Chondrocyte (in vitro differentiated cells): ENCODE results near the gene GALC. TPM values are rescaled to one million over a fixed set of nuclear protein-coding genes. Genes with fewer than 3 reads are reported as not detected.
A peak's percentile ranks its signal among the peaks of the same experiment; 100 is the strongest.

Source experiments
- DNase-seq: peaks from one replicate; pipeline ENCODE4 v3.0.0; 2021; ENCODE audit warnings: mixed read lengths, low spot score
- H3K27ac Mint-ChIP-seq: one replicate; pipeline ENCODE4 v1.8.0; 2021; ENCODE audit warnings: mild to moderate bottlenecking, moderate library complexity, mixed read lengths; ENCODE audit not compliant: unreplicated experiment
- H3K27me3 Mint-ChIP-seq: 2 replicates; pipeline ENCODE4 v1.8.0; 2021; ENCODE audit warnings: low read depth, mixed read lengths
- H3K36me3 Mint-ChIP-seq: 2 replicates; pipeline ENCODE4 v1.8.0; 2021; ENCODE audit warnings: low read depth, mixed read lengths
- H3K4me1 Mint-ChIP-seq: 2 replicates; pipeline ENCODE4 v1.8.0; 2021; ENCODE audit warnings: low read depth, mild to moderate bottlenecking, mixed read lengths
- H3K4me3 Mint-ChIP-seq: one replicate; pipeline ENCODE4 v1.8.0; 2021; ENCODE audit warnings: mild to moderate bottlenecking, moderate library complexity, mixed read lengths; ENCODE audit not compliant: unreplicated experiment
- H3K9me3 Mint-ChIP-seq: 2 replicates; pipeline ENCODE4 v1.8.0; 2021; ENCODE audit warnings: low read depth, mixed read lengths
- total RNA-seq: library from RNA; stranded (reverse); gene quantifications from 3 replicates; pipeline ENCODE4 v1.2.1, GENCODE V29; 2021
- TF ChIP-seq, protein P1 (sequence below): fragments of 200-600 bp; sonication (generic); IDR thresholded peaks from 2 replicates; pipeline ENCODE4 v1.5.0; 2021; ENCODE audit warnings: antibody characterized with exemption, mild to moderate bottlenecking, moderate library complexity

The GALC gene
- total RNA-seq, 1 donor from 2014 or later = 12.3 TPM

DNA sequence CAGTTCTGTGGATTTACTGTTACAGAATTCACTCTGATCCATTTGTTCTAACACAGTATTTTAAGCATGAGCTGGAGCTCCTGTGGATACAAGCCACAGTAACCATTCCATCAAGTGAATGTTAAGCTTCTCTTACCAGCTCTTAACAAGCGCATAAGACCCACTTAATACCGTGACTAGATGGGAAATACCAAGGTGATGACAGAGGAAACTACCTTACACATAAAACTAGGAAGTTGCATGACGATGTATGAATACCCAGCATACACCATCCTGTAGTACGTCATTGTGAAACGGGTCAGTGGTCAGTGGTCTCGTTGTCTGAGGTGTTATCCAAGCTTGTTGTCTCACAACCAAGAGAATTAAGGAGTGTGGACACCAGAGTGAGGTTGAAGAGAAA lies 2.0 kb upstream of the GALC start:
- DNase-seq = no peak
- H3K4me1 Mint-ChIP-seq = peaks cover 35% of the 10 kb centered on the region

DNA sequence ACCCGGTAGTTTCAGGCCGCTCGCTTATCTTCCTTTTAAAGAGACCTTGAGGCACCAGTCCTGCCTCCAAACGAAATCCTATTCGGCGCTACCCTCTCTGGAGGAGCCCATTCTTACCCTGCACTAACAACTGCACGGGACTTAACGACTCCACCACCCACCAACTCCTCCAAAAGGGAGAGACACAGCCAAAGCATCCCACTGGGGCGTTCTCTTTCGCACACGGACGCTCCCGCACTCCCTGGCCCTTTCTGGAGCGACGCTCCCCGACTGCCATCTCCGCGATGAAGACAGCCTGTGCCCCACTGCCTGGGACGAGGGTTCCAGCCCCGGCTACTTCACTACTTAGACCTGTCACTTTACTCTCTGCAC lies 650 bp downstream of the GALC start:
- no peaks in the 10 kb centered on the region for H3K27me3 Mint-ChIP-seq
- peak overlapping the region; percentile 88 for H3K4me3 Mint-ChIP-seq
- H3K9me3 Mint-ChIP-seq = no peaks in the 10 kb centered on the region
- no peak for DNase-seq
- H3K4me1 Mint-ChIP-seq = peaks cover 35% of the 10 kb centered on the region
- H3K36me3 Mint-ChIP-seq = no peaks in the 10 kb centered on the region
- H3K27ac Mint-ChIP-seq = peak overlapping the region; percentile 91
- TF ChIP-seq, protein P1, sequence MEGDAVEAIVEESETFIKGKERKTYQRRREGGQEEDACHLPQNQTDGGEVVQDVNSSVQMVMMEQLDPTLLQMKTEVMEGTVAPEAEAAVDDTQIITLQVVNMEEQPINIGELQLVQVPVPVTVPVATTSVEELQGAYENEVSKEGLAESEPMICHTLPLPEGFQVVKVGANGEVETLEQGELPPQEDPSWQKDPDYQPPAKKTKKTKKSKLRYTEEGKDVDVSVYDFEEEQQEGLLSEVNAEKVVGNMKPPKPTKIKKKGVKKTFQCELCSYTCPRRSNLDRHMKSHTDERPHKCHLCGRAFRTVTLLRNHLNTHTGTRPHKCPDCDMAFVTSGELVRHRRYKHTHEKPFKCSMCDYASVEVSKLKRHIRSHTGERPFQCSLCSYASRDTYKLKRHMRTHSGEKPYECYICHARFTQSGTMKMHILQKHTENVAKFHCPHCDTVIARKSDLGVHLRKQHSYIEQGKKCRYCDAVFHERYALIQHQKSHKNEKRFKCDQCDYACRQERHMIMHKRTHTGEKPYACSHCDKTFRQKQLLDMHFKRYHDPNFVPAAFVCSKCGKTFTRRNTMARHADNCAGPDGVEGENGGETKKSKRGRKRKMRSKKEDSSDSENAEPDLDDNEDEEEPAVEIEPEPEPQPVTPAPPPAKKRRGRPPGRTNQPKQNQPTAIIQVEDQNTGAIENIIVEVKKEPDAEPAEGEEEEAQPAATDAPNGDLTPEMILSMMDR = no peak

More for the DNA sequence above, 2.0 kb upstream of the GALC start:
- no peaks in the 10 kb centered on the region for H3K36me3 Mint-ChIP-seq
- TF ChIP-seq, protein P1 = no peak
- no peaks in the 10 kb centered on the region for H3K9me3 Mint-ChIP-seq
- H3K4me3 Mint-ChIP-seq = no peak overlapping the region
- H3K27me3 Mint-ChIP-seq = peaks cover 12% of the 10 kb centered on the region
- no peak overlapping the region for H3K27ac Mint-ChIP-seq

DNA sequence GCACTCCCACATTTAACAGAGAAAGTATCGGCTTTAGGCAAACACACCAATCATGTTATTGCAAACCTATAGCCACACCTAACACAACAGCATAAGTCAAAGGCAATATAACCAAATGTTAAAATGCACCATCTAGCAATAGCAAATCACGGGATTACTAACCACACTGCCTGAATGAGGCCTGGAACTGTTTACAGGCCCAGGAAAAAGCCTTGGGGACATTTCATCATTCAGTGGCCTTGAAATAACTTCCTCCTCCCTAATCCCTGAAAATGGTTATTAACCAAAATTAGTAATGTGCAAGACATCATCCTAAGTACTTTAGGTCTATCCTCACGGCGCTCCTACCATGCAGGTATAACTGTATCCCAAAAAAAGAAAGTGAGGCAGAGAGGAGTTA lies 2.3 kb downstream of the GALC start:
- TF ChIP-seq, protein P1 = no peak
- H3K36me3 Mint-ChIP-seq = no peaks in the 10 kb centered on the region
- no peak overlapping the region for H3K4me3 Mint-ChIP-seq
- H3K27ac Mint-ChIP-seq = no peak overlapping the region
- H3K4me1 Mint-ChIP-seq = peaks cover 25% of the 10 kb centered on the region
- H3K9me3 Mint-ChIP-seq = no peaks in the 10 kb centered on the region
- H3K27me3 Mint-ChIP-seq = no peaks in the 10 kb centered on the region
- no peak for DNase-seq

DNA sequence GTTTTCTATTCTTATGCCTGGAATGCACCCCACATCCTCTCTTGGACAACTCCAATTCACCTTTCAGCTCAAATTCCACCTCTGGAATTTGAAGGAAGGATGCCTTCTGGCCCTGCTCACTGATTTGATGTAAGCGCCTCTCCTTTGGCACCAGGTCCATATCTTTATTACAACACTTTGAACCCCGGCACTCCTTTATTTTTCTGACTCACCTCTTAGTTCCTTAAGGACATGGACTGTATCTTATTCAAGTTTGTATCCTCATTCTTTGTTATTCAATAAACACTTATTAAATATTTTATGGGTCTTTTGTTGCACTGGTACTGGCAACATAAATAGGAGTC lies 3.1 kb downstream of the GALC start:
- TF ChIP-seq, protein P1 = no peak
- DNase-seq = no peak
- no peak overlapping the region for H3K4me3 Mint-ChIP-seq
- no peaks in the 10 kb centered on the region for H3K9me3 Mint-ChIP-seq
- H3K36me3 Mint-ChIP-seq = no peaks in the 10 kb centered on the region
- no peak overlapping the region for H3K27ac Mint-ChIP-seq
- peaks cover 21% of the 10 kb centered on the region for H3K4me1 Mint-ChIP-seq
- no peaks in the 10 kb centered on the region for H3K27me3 Mint-ChIP-seq

DNA sequence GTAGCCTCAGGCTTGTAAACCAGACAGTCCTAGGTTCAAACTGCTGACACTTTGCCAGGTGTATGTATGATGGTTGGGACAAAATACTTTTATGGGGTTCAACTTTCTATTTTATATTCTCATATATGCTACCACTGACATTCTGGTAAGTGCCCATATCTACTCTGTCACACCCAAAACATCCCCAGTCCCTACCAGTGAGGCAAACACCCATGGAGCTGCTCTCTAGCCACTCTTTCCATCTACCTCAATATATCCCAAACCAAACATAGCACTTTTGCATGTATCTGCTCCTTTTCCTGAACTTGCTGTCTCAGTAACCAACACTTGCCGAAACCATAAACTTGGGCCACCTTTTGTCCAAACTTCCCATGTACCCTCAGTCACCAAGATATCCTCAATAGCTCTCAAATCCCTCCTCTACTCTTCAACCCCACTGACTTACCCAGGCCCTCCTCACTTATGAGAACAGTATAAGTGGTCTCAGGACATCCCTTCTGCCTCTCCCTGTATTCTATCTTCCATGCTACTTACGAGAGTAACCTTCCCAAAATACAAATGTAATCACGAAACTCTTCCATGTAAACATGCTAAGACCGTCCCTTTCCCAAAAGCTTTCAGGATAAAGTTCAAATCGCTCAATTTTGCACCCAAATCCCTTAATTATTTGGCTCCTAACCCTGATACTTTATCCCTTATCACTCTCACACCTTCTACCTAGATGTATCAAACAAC lies 3.6 kb downstream of the GALC start:
- Mint-ChIP-seq H3K4me3 (no peak overlapping the region), H3K27me3 (no peaks in the 10 kb centered on the region), H3K9me3 (no peaks in the 10 kb centered on the region), H3K4me1 (peaks cover 21% of the 10 kb centered on the region), H3K36me3 (no peaks in the 10 kb centered on the region), H3K27ac (no peak overlapping the region)
- TF ChIP-seq, protein P1 = no peak
- DNase-seq = no peak
